GM12878 (cell line): Measurements from ENCODE around the gene TNFRSF6B. TPM values are rescaled to one million over a fixed set of nuclear protein-coding genes. Genes with fewer than 3 reads are reported as not detected.

Source experiments
- ATAC-seq: fragments of 200-7000 bp; cut with Tn5 transposase; 3 replicates; pipeline ENCODE4 v1.9.1; 2020; ENCODE audit warnings: mild to moderate bottlenecking, moderate library complexity
- BruUV-seq: library from RNA; stranded (reverse); fragments of 400-500 nt; replicated peaks from 2 replicates; lab custom pipeline; 2021; lab: Mats Ljungman, UMichigan
- CTCF ChIA-PET: fragments of 300-600 bp; sonication (Branson Sonifier 250); formaldehyde crosslinking; extraction: SDS; loops from one replicate; lab custom pipeline; 2021; ENCODE audit warnings: inconsistent platforms; lab: Yijun Ruan, JAX
- POLR2A ChIA-PET: fragments of 350-600 bp; formaldehyde crosslinking; extraction: SDS; loops from one replicate; lab custom pipeline; 2021; ENCODE audit warnings: inconsistent platforms; lab: Charles Lee
- RAD21 ChIA-PET: fragments of 300-600 bp; sonication (Branson Sonifier 250); formaldehyde crosslinking; loops from one replicate; lab custom pipeline; 2023; ENCODE audit warnings: antibody characterized with exemption; ENCODE audit not compliant: unreplicated experiment; lab: Charles Lee
- SMC1A ChIA-PET: fragments of 300-600 bp; sonication (Branson Sonifier 250); formaldehyde crosslinking; loops from one replicate; lab custom pipeline; 2023; ENCODE audit not compliant: unreplicated experiment, uncharacterized antibody; lab: Charles Lee
- DNase-seq: peaks from one replicate; pipeline ENCODE4 v3.0.0-alpha.2; 2011; ENCODE audit warnings: low read depth, low spot score
- FAIRE-seq: peaks from 3 replicates; lab custom pipeline; 2011; peaks lifted over from hg19 to GRCh38; lab: Jason Lieb, UNC
- H2AFZ ChIP-seq: 2 replicates; pipeline ENCODE4 v1.6.0; 2011; ENCODE audit warnings: low read depth, low read length, control low read depth; ENCODE audit not compliant: control insufficient read depth
- H3K27ac ChIP-seq: 2 replicates; pipeline ENCODE4 v1.5.1; 2011; ENCODE audit warnings: control low read depth; ENCODE audit not compliant: control insufficient read depth, insufficient read depth
- H3K27me3 ChIP-seq, 2 experiments: replicated peaks in 1 of 2; 2 replicates each; pipeline versions ENCODE4 v1.6.0 to v1.6.1; 2011; ENCODE audit warnings: low read length in 1 of 2; ENCODE audit not compliant: control insufficient read depth in 2 of 2, insufficient read depth in 2 of 2
- H3K36me3 ChIP-seq, 2 experiments: 2 replicates each; pipeline ENCODE4 v1.5.1; 2011; ENCODE audit warnings: low read length in 1 of 2; ENCODE audit not compliant: control insufficient read depth in 2 of 2, insufficient read depth in 2 of 2
- H3K4me1 ChIP-seq: 2 replicates; pipeline ENCODE4 v1.6.1; 2011; ENCODE audit warnings: mild to moderate bottlenecking, low read length, moderate library complexity, mixed read lengths; ENCODE audit not compliant: control insufficient read depth, insufficient read depth
- H3K4me2 ChIP-seq: 2 replicates; pipeline ENCODE4 v1.6.0; 2011; ENCODE audit warnings: control low read depth; ENCODE audit not compliant: control insufficient read depth, insufficient read depth
- H3K4me3 ChIP-seq: fragments of 200-600 bp; sonication (generic); 2 replicates; pipeline ENCODE4 v1.5.1; 2016
- H3K79me2 ChIP-seq: 2 replicates; pipeline ENCODE4 v1.6.0; 2011; ENCODE audit warnings: low read length; ENCODE audit not compliant: control insufficient read depth, insufficient read depth
- H3K9ac ChIP-seq: 2 replicates; pipeline ENCODE4 v1.8.0; 2011; ENCODE audit warnings: low read length, control low read depth, mixed read lengths; ENCODE audit not compliant: control insufficient read depth, insufficient read depth
- H3K9me3 ChIP-seq: replicated peaks from 3 replicates; pipeline ENCODE4 v1.5.1; 2011; ENCODE audit warnings: mild to moderate bottlenecking, low read length; ENCODE audit not compliant: control insufficient read depth, insufficient read depth
- H4K20me1 ChIP-seq: 2 replicates; pipeline ENCODE4 v1.6.0; 2011; ENCODE audit not compliant: control insufficient read depth, insufficient read depth
- ATF2 ChIP-seq: IDR thresholded peaks from 2 replicates; pipeline ENCODE4 v1.6.1; 2012; ENCODE audit warnings: low read length, inconsistent platforms
- CBX5 ChIP-seq: sonication (generic); IDR thresholded peaks from 2 replicates; pipeline ENCODE4 v1.6.1; 2016; ENCODE audit warnings: low read depth, moderate library complexity, mild to moderate bottlenecking, inconsistent platforms
- CHD1 ChIP-seq: IDR thresholded peaks from 2 replicates; pipeline ENCODE4 v1.6.1; 2012; ENCODE audit warnings: low read depth, low read length, improper control_type of control experiment
- E4F1 ChIP-seq: fragments of 450-650 bp; IDR thresholded peaks from 2 replicates; pipeline ENCODE4 v1.6.1; 2018; ENCODE audit warnings: borderline replicate concordance, mild to moderate bottlenecking; ENCODE audit not compliant: partially characterized antibody
- IKZF1 ChIP-seq: fragments of 450-650 bp; conservative IDR thresholded peaks from 2 replicates; pipeline ENCODE4 v1.6.1; 2017; ENCODE audit warnings: antibody characterized with exemption, mild to moderate bottlenecking
- NRF1 ChIP-seq: conservative IDR thresholded peaks from 2 replicates; pipeline ENCODE4 v1.6.1; 2011; ENCODE audit warnings: mild to moderate bottlenecking, low read depth, low read length, improper control_type of control experiment
- POU2F2 ChIP-seq: IDR thresholded peaks from 3 replicates; pipeline ENCODE4 v1.6.1; 2011; ENCODE audit warnings: low read depth, mild to moderate bottlenecking, low read length, borderline replicate concordance
- PRDM15 ChIP-seq: fragments of 450-650 bp; formaldehyde crosslinking; IDR thresholded peaks from 2 replicates; pipeline ENCODE4 v1.4.0; 2020; ENCODE audit warnings: mild to moderate bottlenecking, moderate library complexity
- SMARCA5 ChIP-seq: fragments of 450-650 bp; IDR thresholded peaks from 2 replicates; pipeline ENCODE4 v1.6.1; 2017; ENCODE audit warnings: mild to moderate bottlenecking
- SPI1 ChIP-seq: IDR thresholded peaks from 2 replicates; pipeline ENCODE4 v1.6.1; 2011; ENCODE audit warnings: low read depth, mild to moderate bottlenecking, low read length, moderate library complexity, borderline replicate concordance; ENCODE audit not compliant: insufficient read depth
- SREBF2 ChIP-seq: IDR thresholded peaks from 2 replicates; pipeline ENCODE4 v1.6.1; 2012; ENCODE audit warnings: mild to moderate bottlenecking, low read length
- SRF ChIP-seq, 2 experiments: IDR thresholded peaks; 2 replicates each; pipeline ENCODE4 v1.6.1; 2011; ENCODE audit warnings: low read depth in 2 of 2, low read length in 2 of 2, mild to moderate bottlenecking in 1 of 2, moderate library complexity in 1 of 2
- SUPT20H ChIP-seq: IDR thresholded peaks from 2 replicates; pipeline ENCODE4 v1.6.1; 2011; ENCODE audit warnings: low read depth, mild to moderate bottlenecking, low read length, moderate library complexity, borderline replicate concordance; ENCODE audit not compliant: control insufficient read depth
- TCF12 ChIP-seq: IDR thresholded peaks from 2 replicates; pipeline ENCODE4 v1.6.1; 2011; ENCODE audit warnings: low read depth, mild to moderate bottlenecking, low read length
- ZNF622 ChIP-seq: fragments of 450-650 bp; IDR thresholded peaks from 2 replicates; pipeline ENCODE4 v1.6.1; 2017; ENCODE audit warnings: mild to moderate bottlenecking, inconsistent platforms
- WGBS: methylation state at CpG from one replicate; pipeline ENCODE4 v1.1.6; 2016; ENCODE audit warnings: low lambda C conversion rate; ENCODE audit not compliant: insufficient replicate concordance, insufficient coverage; ENCODE audit errors: missing lambda C conversion rate; 5-methylcytosine and 5-hydroxymethylcytosine counted together
- in situ Hi-C: fragments of 300-500 bp; cut with MboI; formaldehyde crosslinking; loops from 9 replicates; pipeline ENCODE4 v1.14.3; 2018; ENCODE audit warnings: mixed read lengths
- intact Hi-C: fragments of 100-400 bp; cut with micrococcal nuclease; formaldehyde crosslinking; loops from one replicate; pipeline ENCODE4 v1.14.2; 2022; ENCODE audit not compliant: unreplicated experiment
- polyA plus RNA-seq, 11 experiments: library from polyadenylated mRNA; depleted of rRNA in 4 of 11; unstranded in 6 of 11; stranded (reverse) in 5 of 11; fragments of >200 nt; fragmentation: Nextera tagmentation in 4 of 11; fragmentation: Illumina TruSeq in 1 of 11; extraction: Ambion mirVana in 4 of 11; extraction: Trizol in 1 of 11; gene quantifications; 1 replicate in 1 of 11; 2 replicates in 10 of 11; pipeline versions ENCODE4 v1.2.1 to v1.2.3, GENCODE V29; 2011 to 2016; ENCODE audit warnings: inconsistent platforms in 2 of 11, missing spikeins in 2 of 11, low read depth in 1 of 11
- total RNA-seq, 4 experiments: library from RNA; depleted of rRNA in 3 of 4; stranded (reverse); fragments of >200 nt in 3 of 4; fragmentation: Illumina TruSeq in 1 of 4; extraction: Trizol in 1 of 4; gene quantifications; 2 replicates each; pipeline versions ENCODE4 v1.2.1 to v1.2.3, GENCODE V29; 2013 to 2021

TNFRSF6B gene
- total and polyA plus RNA-seq, 10 of the 15 experiments (the other 5 are each of a cell fraction or from before 2014, with no cell fraction given) = 0.67 to 2.2 (median 1.8) TPM; not detected in 7

- TF ChIP-seq SRF (IDR thresholded peaks at IDR 0.05; ENCODE audit: low read depth in 2 of 2, low read length in 2 of 2) (no peak), CHD1 (no peak), SPI1 (no peak), NRF1 (no peak), PRDM15 (CRISPR knock-in tag) (no peak)
Measured at GRCh38 chr20:63660622-63661021, 35.8 kb upstream of the TNFRSF6B start (continued).

- H4K20me1 ChIP-seq = no peaks in the 10 kb centered on the region
- no peak for DNase-seq
- TF ChIP-seq ZNF622 (no peak), ATF2 (no peak), IKZF1 (no peak), POU2F2 (no peak), E4F1 (no peak), SUPT20H (no peak), TCF12 (no peak), SREBF2 (no peak), SMARCA5 (no peak), CBX5 (no peak)
- TF ChIP-seq, all 136 proteins: peak for 0
- H3K27me3 ChIP-seq = no peaks in the 10 kb centered on the region
- peaks cover 0 to 8% of the 10 kb centered on the region in 2 experiments; a peak in 2 of 4 replicates for H3K36me3 ChIP-seq
- H3K4me1 ChIP-seq = peaks cover 8% of the 10 kb centered on the region
- no peak overlapping the region for H3K4me3 ChIP-seq
- H3K79me2 ChIP-seq = peaks cover 10% of the 10 kb centered on the region
- ATAC-seq (no peak), FAIRE-seq (no peak)
- no peak overlapping the region for H2AFZ ChIP-seq
- ChIA-PET RAD21 (no interaction called here), POLR2A (no interaction called here), SMC1A (no interaction called here), CTCF (no interaction called here)
- in situ Hi-C loops (no loop called here), intact Hi-C loops (no loop called here)
- no peak overlapping the region for H3K4me2 ChIP-seq
- H3K9me3 ChIP-seq = no peaks in the 10 kb centered on the region
- H3K9ac ChIP-seq = no peak overlapping the region
- no TSS peak for BruUV-seq
- H3K27ac ChIP-seq = no peak overlapping the region
- WGBS = 98% methylated on average over 22 of the region's 22 CpGs
Measured at GRCh38 chr20:63661108-63661507, 35.3 kb upstream of the TNFRSF6B start.
